MM.1S (cell line): ENCODE data around the gene FOXN3.

ENCODE experiments used
- DNase-seq: peaks from one replicate; pipeline ENCODE4 v3.0.0-alpha.2; 2015
- H2AFZ ChIP-seq: fragments of 300-600 bp; sonication (generic); 2 replicates; pipeline ENCODE4 v1.6.0; 2016; ENCODE audit warnings: antibody characterized with exemption, low read length
- H3F3A ChIP-seq: fragments of 300-600 bp; sonication (generic); 2 replicates; pipeline ENCODE4 v1.6.1; 2016; ENCODE audit warnings: mild to moderate bottlenecking, antibody characterized with exemption, low read length, moderate library complexity, mixed read lengths; ENCODE audit not compliant: insufficient read depth
- H3K27ac ChIP-seq: fragments of 300-600 bp; sonication (generic); 2 replicates; pipeline ENCODE4 v1.5.1; 2016; ENCODE audit warnings: mild to moderate bottlenecking, low read length
- H3K27me3 ChIP-seq: fragments of 300-600 bp; sonication (generic); replicated peaks from 2 replicates; pipeline ENCODE4 v1.6.0; 2016; ENCODE audit warnings: low read length; ENCODE audit not compliant: insufficient read depth
- H3K36me3 ChIP-seq: fragments of 300-600 bp; sonication (generic); replicated peaks from 2 replicates; pipeline ENCODE4 v1.6.1; 2016; ENCODE audit warnings: mild to moderate bottlenecking, low read length, mixed read lengths; ENCODE audit not compliant: insufficient read depth
- H3K4me1 ChIP-seq: fragments of 300-600 bp; sonication (generic); 2 replicates; pipeline ENCODE4 v1.6.1; 2016; ENCODE audit warnings: low read length, mixed read lengths
- H3K4me2 ChIP-seq: fragments of 300-600 bp; sonication (generic); 2 replicates; pipeline ENCODE4 v1.6.0; 2016; ENCODE audit warnings: low read depth, low read length
- H3K4me3 ChIP-seq: fragments of 300-600 bp; sonication (generic); 2 replicates; pipeline ENCODE4 v1.5.1; 2016; ENCODE audit warnings: low read length, mixed read lengths
- H3K79me2 ChIP-seq: fragments of 300-600 bp; sonication (generic); 2 replicates; pipeline ENCODE4 v1.6.1; 2016; ENCODE audit warnings: mixed run types, low read length, mixed read lengths
- H3K9ac ChIP-seq: fragments of 300-600 bp; sonication (generic); 2 replicates; pipeline ENCODE4 v1.6.1; 2016; ENCODE audit warnings: low read length, mixed read lengths
- H3K9me2 ChIP-seq: fragments of 300-600 bp; sonication (generic); replicated peaks from 2 replicates; pipeline ENCODE4 v1.6.1; 2016; ENCODE audit warnings: mild to moderate bottlenecking, low read length, mixed read lengths; ENCODE audit not compliant: insufficient read depth
- H3K9me3 ChIP-seq: fragments of 300-600 bp; sonication (generic); replicated peaks from 2 replicates; pipeline ENCODE4 v1.6.1; 2016; ENCODE audit warnings: mild to moderate bottlenecking, low read length, mixed read lengths; ENCODE audit not compliant: insufficient read depth
- H4K20me1 ChIP-seq: fragments of 300-600 bp; sonication (generic); 2 replicates; pipeline ENCODE4 v1.6.1; 2016; ENCODE audit warnings: mild to moderate bottlenecking, low read length, moderate library complexity, mixed read lengths; ENCODE audit not compliant: insufficient read depth
- EZH2 ChIP-seq: fragments of 300-600 bp; sonication (generic); optimal IDR thresholded peaks from 2 replicates; pipeline ENCODE3; 2017; ENCODE audit warnings: low read depth, mild to moderate bottlenecking, antibody characterized with exemption, low read length, mixed read lengths
- EZH2phosphoT487 ChIP-seq: fragments of 300-600 bp; sonication (generic); IDR thresholded peaks from 2 replicates; pipeline ENCODE4 v1.6.1; 2018; ENCODE audit warnings: antibody characterized with exemption, low read length
- TF ChIP-seq, protein P1 (sequence below): fragments of 300-600 bp; sonication (generic); IDR thresholded peaks from 2 replicates; pipeline ENCODE4 v1.5.1; 2016; ENCODE audit warnings: antibody characterized with exemption, low read length, mixed read lengths

FOXN3 gene

DNA sequence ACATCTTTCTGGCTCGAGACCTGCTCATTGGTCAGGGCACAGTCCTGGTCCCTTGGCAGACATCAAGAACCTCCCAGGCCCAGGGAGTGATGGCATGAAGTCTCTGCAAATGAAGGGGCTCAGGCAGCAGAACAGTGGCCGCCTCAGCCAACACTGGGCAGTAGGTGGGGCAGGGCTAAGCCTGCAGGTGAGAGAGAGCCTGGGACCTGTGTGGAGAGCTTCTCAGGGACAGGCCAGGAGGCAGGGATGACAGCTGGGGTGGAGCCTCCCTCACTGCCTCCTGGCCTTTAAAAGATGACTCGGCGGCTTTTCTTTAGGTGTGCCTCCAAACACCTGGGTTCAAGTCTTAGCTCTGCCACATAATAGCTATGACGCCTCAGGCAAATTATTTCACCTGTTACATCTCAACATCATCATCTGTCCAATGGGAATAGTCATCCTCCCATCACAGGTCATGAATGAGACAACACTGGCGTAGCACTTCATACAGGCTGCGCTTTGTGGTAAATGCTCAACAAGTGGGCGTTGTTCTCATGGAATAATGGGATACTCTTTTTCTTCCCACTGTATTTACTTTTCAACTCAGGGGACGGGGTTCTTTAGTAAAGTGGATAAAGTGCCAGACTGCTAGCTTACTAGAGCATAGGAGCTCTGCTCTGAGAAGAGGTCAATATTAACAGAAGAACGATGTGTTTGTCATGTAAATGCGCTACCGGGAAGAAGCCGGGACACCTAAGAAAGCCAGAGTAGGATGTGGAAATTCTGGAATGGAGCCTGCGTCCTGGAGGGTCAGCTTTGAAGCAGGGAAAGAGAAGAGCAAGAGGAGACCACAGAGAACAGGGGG is 277.4 kb downstream of the FOXN3 start:
- H3K9me2 ChIP-seq: no peaks in the 10 kb centered on the region
- no peak for DNase-seq
- H3K4me2 ChIP-seq: no peak overlapping the region
- H3K79me2 ChIP-seq: no peaks in the 10 kb centered on the region
- TF ChIP-seq EZH2: no peak
- TF ChIP-seq EZH2phosphoT487: no peak
- TF ChIP-seq, protein P1, sequence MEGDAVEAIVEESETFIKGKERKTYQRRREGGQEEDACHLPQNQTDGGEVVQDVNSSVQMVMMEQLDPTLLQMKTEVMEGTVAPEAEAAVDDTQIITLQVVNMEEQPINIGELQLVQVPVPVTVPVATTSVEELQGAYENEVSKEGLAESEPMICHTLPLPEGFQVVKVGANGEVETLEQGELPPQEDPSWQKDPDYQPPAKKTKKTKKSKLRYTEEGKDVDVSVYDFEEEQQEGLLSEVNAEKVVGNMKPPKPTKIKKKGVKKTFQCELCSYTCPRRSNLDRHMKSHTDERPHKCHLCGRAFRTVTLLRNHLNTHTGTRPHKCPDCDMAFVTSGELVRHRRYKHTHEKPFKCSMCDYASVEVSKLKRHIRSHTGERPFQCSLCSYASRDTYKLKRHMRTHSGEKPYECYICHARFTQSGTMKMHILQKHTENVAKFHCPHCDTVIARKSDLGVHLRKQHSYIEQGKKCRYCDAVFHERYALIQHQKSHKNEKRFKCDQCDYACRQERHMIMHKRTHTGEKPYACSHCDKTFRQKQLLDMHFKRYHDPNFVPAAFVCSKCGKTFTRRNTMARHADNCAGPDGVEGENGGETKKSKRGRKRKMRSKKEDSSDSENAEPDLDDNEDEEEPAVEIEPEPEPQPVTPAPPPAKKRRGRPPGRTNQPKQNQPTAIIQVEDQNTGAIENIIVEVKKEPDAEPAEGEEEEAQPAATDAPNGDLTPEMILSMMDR: no peak
- no peaks in the 10 kb centered on the region for H3K4me1 ChIP-seq
- H3K27me3 ChIP-seq: no peaks in the 10 kb centered on the region
- H3K9me3 ChIP-seq: no peaks in the 10 kb centered on the region
- H3F3A ChIP-seq: no peaks in the 10 kb centered on the region
- no peaks in the 10 kb centered on the region for H4K20me1 ChIP-seq
- no peaks in the 10 kb centered on the region for H3K36me3 ChIP-seq
- no peak overlapping the region for H2AFZ ChIP-seq
- H3K4me3 ChIP-seq: no peak overlapping the region
- H3K9ac ChIP-seq: no peak overlapping the region
- no peak overlapping the region for H3K27ac ChIP-seq

- H3K4me2 ChIP-seq: no peak overlapping the region
- no peak overlapping the region for H3K27ac ChIP-seq
- no peaks in the 10 kb centered on the region for H3K9me2 ChIP-seq
- no peak for DNase-seq
- H3K79me2 ChIP-seq: no peaks in the 10 kb centered on the region
- no peaks in the 10 kb centered on the region for H3K27me3 ChIP-seq
- H3F3A ChIP-seq: no peaks in the 10 kb centered on the region
- no peak overlapping the region for H3K4me3 ChIP-seq
- no peak for TF ChIP-seq EZH2phosphoT487
- TF ChIP-seq, protein P1: no peak
- TF ChIP-seq EZH2: no peak
- H3K9ac ChIP-seq: no peak overlapping the region
- H3K9me3 ChIP-seq: no peaks in the 10 kb centered on the region
- H3K36me3 ChIP-seq: no peaks in the 10 kb centered on the region
- H2AFZ ChIP-seq: no peak overlapping the region
- no peaks in the 10 kb centered on the region for H3K4me1 ChIP-seq
- H4K20me1 ChIP-seq: no peaks in the 10 kb centered on the region
Observed at GRCh38 chr14:89138846-89139245, 278.2 kb downstream of the FOXN3 start.

DNA sequence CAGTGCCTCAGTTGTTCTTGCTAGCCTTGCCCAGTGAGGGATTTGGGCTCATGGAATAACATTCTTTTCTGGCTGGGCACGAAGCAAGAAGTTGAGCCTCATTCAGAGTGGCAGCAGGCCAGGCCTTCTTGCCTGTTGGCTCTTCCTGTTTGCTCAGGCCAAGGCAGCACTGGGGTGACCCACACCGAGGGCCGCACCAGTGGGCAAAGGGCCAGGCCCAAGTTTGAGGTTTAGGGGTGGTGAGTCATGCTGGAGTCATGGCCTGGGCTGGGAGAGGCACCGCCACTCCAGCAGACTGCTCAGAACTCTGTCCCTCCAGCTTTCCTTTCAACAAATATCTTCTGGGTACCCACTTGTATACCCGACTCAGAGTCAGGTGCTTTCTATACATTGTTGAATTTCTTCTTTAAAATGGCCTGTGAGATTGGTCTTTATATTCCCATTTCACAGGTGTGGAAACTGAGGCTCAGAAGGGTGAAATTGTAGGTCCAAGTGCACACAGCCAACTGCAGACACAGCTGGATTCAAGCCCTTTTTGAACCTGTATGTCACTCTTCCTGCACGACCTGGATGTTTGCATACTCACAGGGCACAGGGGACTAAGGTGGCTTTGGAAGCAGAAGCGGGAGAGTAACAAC is 279.4 kb downstream of the FOXN3 start:
- no peaks in the 10 kb centered on the region for H3K9me2 ChIP-seq
- H3K4me1 ChIP-seq: no peaks in the 10 kb centered on the region
- H3K27ac ChIP-seq: no peak overlapping the region
- no peak overlapping the region for H3K4me3 ChIP-seq
- no peaks in the 10 kb centered on the region for H3K79me2 ChIP-seq
- H3K27me3 ChIP-seq: no peaks in the 10 kb centered on the region
- H3K9ac ChIP-seq: no peak overlapping the region
- no peak for TF ChIP-seq EZH2
- TF ChIP-seq EZH2phosphoT487: no peak
- TF ChIP-seq, protein P1: no peak
- no peaks in the 10 kb centered on the region for H3K36me3 ChIP-seq
- no peak overlapping the region for H3K4me2 ChIP-seq
- no peaks in the 10 kb centered on the region for H4K20me1 ChIP-seq
- DNase-seq: no peak
- no peaks in the 10 kb centered on the region for H3F3A ChIP-seq
- H3K9me3 ChIP-seq: no peaks in the 10 kb centered on the region
- no peak overlapping the region for H2AFZ ChIP-seq
